GM23248 (cell line): Measurements from ENCODE around the gene FBXO34.

ENCODE experiments used
- EZH2 ChIP-seq: fragments of 200-600 bp; sonication (generic); IDR thresholded peaks from 2 replicates; pipeline ENCODE4 v1.6.1; 2018; ENCODE audit warnings: antibody characterized with exemption, mild to moderate bottlenecking; ENCODE audit not compliant: insufficient read depth, poor library complexity, severe bottlenecking
- EZH2phosphoT487 ChIP-seq: fragments of 200-600 bp; sonication (generic); IDR thresholded peaks from 2 replicates; pipeline ENCODE4 v1.6.1; 2018; ENCODE audit warnings: antibody characterized with exemption, moderate library complexity, mild to moderate bottlenecking, low read depth; ENCODE audit not compliant: insufficient read depth

GRCh38 chr14:55303125-55303499 is 31.9 kb downstream of the FBXO34 start:
- TF ChIP-seq EZH2phosphoT487 (no peak), EZH2 (no peak)
